A673 (cell line): ENCODE measurements around the gene TOMM70. TPM values are rescaled to one million over a fixed set of nuclear protein-coding genes. Genes with fewer than 3 reads are reported as not detected.

ENCODE experiments used
- BruUV-seq: library from RNA; stranded (reverse); fragments of 400-500 nt; replicated peaks from 2 replicates; lab custom pipeline; 2021; lab: Mats Ljungman, UMichigan
- CTCF ChIA-PET: fragments of 300-600 bp; sonication (Branson Sonifier 250); formaldehyde crosslinking; loops from one replicate; lab custom pipeline; 2022; ENCODE audit warnings: antibody characterized with exemption; lab: Charles Lee
- POLR2A ChIA-PET: fragments of 300-600 bp; sonication (Branson Sonifier 250); formaldehyde crosslinking; loops from one replicate; lab custom pipeline; 2022; ENCODE audit warnings: antibody characterized with exemption; ENCODE audit not compliant: low non-redundant PET; lab: Charles Lee
- DNase-seq: peaks from one replicate; pipeline ENCODE4 v3.0.0-alpha.2; 2015; ENCODE audit warnings: low spot score
- H3K27ac ChIP-seq: fragments of 200-600 bp; sonication (generic); 2 replicates; pipeline ENCODE4 v1.5.1; 2016; ENCODE audit warnings: mixed run types, low read depth, mild to moderate bottlenecking, mixed read lengths, antibody characterized with exemption, low read length; ENCODE audit not compliant: poor library complexity, severe bottlenecking
- H3K27me3 ChIP-seq: fragments of 200-600 bp; sonication (generic); replicated peaks from 2 replicates; pipeline ENCODE4 v1.6.1; 2017; ENCODE audit warnings: mixed run types, low read depth, mild to moderate bottlenecking, mixed read lengths, antibody characterized with exemption, low read length; ENCODE audit not compliant: insufficient read depth, poor library complexity
- H3K36me3 ChIP-seq: fragments of 200-600 bp; sonication (generic); 2 replicates; pipeline ENCODE4 v1.6.1; 2016; ENCODE audit warnings: mixed run types, mild to moderate bottlenecking, mixed read lengths, antibody characterized with exemption, low read length; ENCODE audit not compliant: insufficient read depth, poor library complexity, severe bottlenecking
- H3K4me1 ChIP-seq: fragments of 200-600 bp; sonication (generic); 2 replicates; pipeline ENCODE4 v1.6.1; 2017; ENCODE audit warnings: mixed run types, mild to moderate bottlenecking, mixed read lengths, antibody characterized with exemption, low read length; ENCODE audit not compliant: insufficient read depth, poor library complexity, severe bottlenecking
- H3K4me3 ChIP-seq: fragments of 200-600 bp; sonication (generic); 2 replicates; pipeline ENCODE4 v1.5.1; 2016; ENCODE audit warnings: low read depth, mixed run types, mild to moderate bottlenecking, mixed read lengths, low read length; ENCODE audit not compliant: poor library complexity, severe bottlenecking
- H3K9me3 ChIP-seq: fragments of 200-600 bp; sonication (generic); 2 replicates; pipeline ENCODE4 v1.6.1; 2016; ENCODE audit warnings: mixed run types, low read depth, mild to moderate bottlenecking, mixed read lengths, antibody characterized with exemption, low read length; ENCODE audit not compliant: poor library complexity, severe bottlenecking
- CTCF ChIP-seq: fragments of 300-800, 200-600 bp; sonication (generic); conservative IDR thresholded peaks from 2 replicates; pipeline ENCODE4 v1.5.1; 2017; ENCODE audit warnings: low read depth, mild to moderate bottlenecking, antibody characterized with exemption, low read length, moderate library complexity, mixed read lengths
- EZH2 ChIP-seq: fragments of 200-600 bp; sonication (generic); IDR thresholded peaks from 2 replicates; pipeline ENCODE4 v1.6.1; 2017; ENCODE audit warnings: borderline replicate concordance, low read depth, mild to moderate bottlenecking, mixed read lengths, antibody characterized with exemption, low read length; ENCODE audit not compliant: poor library complexity, severe bottlenecking
- intact Hi-C: fragments of 100-400 bp; cut with micrococcal nuclease; formaldehyde crosslinking; loops from one replicate; pipeline ENCODE4 v1.10.0; 2022; ENCODE audit not compliant: unreplicated experiment
- total RNA-seq: library from RNA; stranded (reverse); gene quantifications from 2 replicates; pipeline ENCODE4 v1.2.3, GENCODE V29; 2021

Gene TOMM70
- total RNA-seq, 1 experiment from 2014 or later: 54.4 TPM

DNA sequence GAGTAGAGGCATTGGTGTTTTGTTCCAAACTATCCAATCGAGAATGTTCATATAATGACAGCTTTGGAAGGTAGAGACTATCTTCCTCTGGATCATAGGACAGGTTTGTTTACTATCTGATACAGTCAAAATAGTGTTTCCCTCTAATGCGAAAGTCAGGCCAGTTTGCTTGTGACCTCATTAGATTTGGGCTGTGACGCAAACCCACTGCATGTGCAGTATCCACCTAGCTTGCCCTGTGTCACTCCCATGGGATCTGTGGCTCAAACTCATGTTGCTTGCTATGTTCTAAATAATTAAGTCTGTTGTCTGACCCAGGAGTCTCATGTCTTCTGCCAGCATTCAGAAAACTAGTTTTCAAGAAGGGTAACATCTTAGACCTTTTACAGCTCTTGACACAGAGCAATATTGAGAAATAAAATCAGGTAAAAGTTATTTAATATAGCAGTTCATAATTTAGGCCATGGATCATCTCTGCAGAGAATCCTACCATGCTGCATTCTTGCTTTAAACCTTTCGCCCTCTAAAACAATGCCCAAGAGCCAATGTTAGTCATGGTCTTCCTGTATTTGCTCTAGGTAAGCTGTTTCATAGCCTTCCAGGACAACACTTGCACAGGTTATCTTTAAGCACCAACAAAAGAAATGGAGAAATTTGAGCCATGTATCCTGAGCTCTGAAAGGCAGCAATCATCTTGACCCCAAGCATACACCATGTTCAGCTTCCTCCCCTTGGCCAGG lies 40.0 kb downstream of the TOMM70 start:
- POLR2A ChIA-PET: no interaction called here
- CTCF ChIA-PET: no interaction called here

GRCh38 chr3:100359035-100359434 lies 41.9 kb downstream of the TOMM70 start:
- no TSS peak for BruUV-seq
- Histone ChIP-seq H3K36me3 (peaks cover 51% of the 10 kb centered on the region), H3K4me1 (no peaks in the 10 kb centered on the region), H3K9me3 (no peaks in the 10 kb centered on the region), H3K27me3 (no peaks in the 10 kb centered on the region), H3K4me3 (no peak overlapping the region), H3K27ac (no peak overlapping the region)
- intact Hi-C loops: no loop called here
- TF ChIP-seq EZH2 (no peak), CTCF (no peak)
- DNase-seq: no peak
- POLR2A ChIA-PET: no interaction called here
- CTCF ChIA-PET: no interaction called here

More for the DNA sequence above, 40.0 kb downstream of the TOMM70 start:
- Histone ChIP-seq H3K27me3 (no peaks in the 10 kb centered on the region), H3K36me3 (peaks cover 52% of the 10 kb centered on the region), H3K27ac (no peak overlapping the region), H3K9me3 (no peaks in the 10 kb centered on the region), H3K4me3 (no peak overlapping the region), H3K4me1 (no peaks in the 10 kb centered on the region)
- BruUV-seq: no TSS peak
- intact Hi-C loops: no loop called here
- no peak for DNase-seq
- TF ChIP-seq EZH2 (no peak), CTCF (no peak)

DNA sequence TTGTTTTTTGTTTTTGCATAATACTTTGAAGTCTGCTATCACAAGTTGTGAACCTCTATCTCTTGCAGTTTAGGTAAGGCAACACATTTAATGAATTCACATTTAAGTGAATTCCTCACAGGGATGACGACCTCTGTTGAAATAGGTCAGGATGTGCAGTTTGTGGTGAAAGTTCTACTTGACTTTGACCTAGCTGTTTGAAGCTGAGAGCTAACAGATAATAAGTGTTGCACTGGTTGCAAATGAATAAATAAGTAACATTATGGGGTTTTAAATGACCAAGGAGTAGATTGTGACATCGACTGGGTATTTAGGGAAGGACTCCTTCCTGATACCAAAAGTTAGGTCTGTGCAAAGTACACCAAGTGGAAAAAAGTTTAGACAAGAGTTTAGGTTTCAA lies 42.5 kb downstream of the TOMM70 start:
- Histone ChIP-seq H3K36me3 (peaks cover 53% of the 10 kb centered on the region), H3K4me1 (no peaks in the 10 kb centered on the region), H3K27ac (no peak overlapping the region), H3K4me3 (no peak overlapping the region), H3K9me3 (no peaks in the 10 kb centered on the region), H3K27me3 (no peaks in the 10 kb centered on the region)
- no peak for TF ChIP-seq EZH2
- no peak for TF ChIP-seq CTCF
- intact Hi-C loops: no loop called here
- ChIA-PET CTCF (no interaction called here), POLR2A (no interaction called here)
- no TSS peak for BruUV-seq
- DNase-seq: no peak
